Panc1 (cell line): ENCODE data around the gene NR2E1. TPM values are rescaled to one million over a fixed set of nuclear protein-coding genes. Genes with fewer than 3 reads are reported as not detected.

Source experiments
- ATAC-seq: fragments of 200-7000 bp; cut with Tn5 transposase; 2 replicates; pipeline ENCODE4 v1.9.1; 2020; ENCODE audit warnings: mild to moderate bottlenecking, moderate library complexity
- BruUV-seq: library from RNA; stranded (reverse); fragments of 400-500 nt; replicated peaks from 2 replicates; lab custom pipeline; 2021; lab: Mats Ljungman, UMichigan
- CTCF ChIA-PET: fragments of 300-600 bp; sonication (Branson Sonifier 250); formaldehyde crosslinking; loops from one replicate; lab custom pipeline; 2022; ENCODE audit warnings: antibody characterized with exemption; lab: Charles Lee
- POLR2A ChIA-PET: fragments of 300-600 bp; sonication (Branson Sonifier 250); formaldehyde crosslinking; loops from one replicate; lab custom pipeline; 2022; ENCODE audit warnings: antibody characterized with exemption; lab: Charles Lee
- DNase-seq: peaks from one replicate; pipeline ENCODE4 v3.0.0-alpha.2; 2010; ENCODE audit warnings: low read depth, low spot score
- H3K27ac ChIP-seq: 2 replicates; pipeline ENCODE4 v1.5.1; 2011; ENCODE audit warnings: mild to moderate bottlenecking, low read length, inconsistent platforms
- H3K27me3 ChIP-seq: fragments of 200-500 bp; sonication (Bioruptor generic); 2 replicates; pipeline ENCODE4 v1.6.0; 2014; ENCODE audit warnings: low read length, inconsistent platforms; ENCODE audit not compliant: control insufficient read depth, insufficient read depth
- H3K36me3 ChIP-seq: fragments of 200-500 bp; sonication (Bioruptor generic); 2 replicates; pipeline ENCODE4 v1.5.1; 2014; ENCODE audit warnings: inconsistent platforms, mild to moderate bottlenecking, low read length, moderate library complexity; ENCODE audit not compliant: control insufficient read depth, insufficient read depth
- H3K4me1 ChIP-seq: 2 replicates; pipeline ENCODE4 v1.5.1; 2011; ENCODE audit warnings: inconsistent platforms, mild to moderate bottlenecking, low read length, moderate library complexity; ENCODE audit not compliant: control insufficient read depth, insufficient read depth
- H3K4me3 ChIP-seq, 2 experiments: 2 replicates each; pipeline ENCODE4 v1.5.1; 2011 to 2012; ENCODE audit warnings: low read depth in 2 of 2, low read length in 2 of 2, mild to moderate bottlenecking in 2 of 2, inconsistent platforms in 1 of 2, moderate library complexity in 1 of 2
- H3K9me3 ChIP-seq: fragments of 200-500 bp; sonication (Bioruptor generic); 2 replicates; pipeline ENCODE4 v1.5.1; 2014; ENCODE audit warnings: low read depth, mild to moderate bottlenecking, inconsistent platforms, low read length, moderate library complexity; ENCODE audit not compliant: control insufficient read depth, insufficient read depth
- CTCF ChIP-seq: fragments of 450-650 bp; IDR thresholded peaks from 2 replicates; pipeline ENCODE4 v1.5.1; 2017; ENCODE audit warnings: mild to moderate bottlenecking
- POLR2AphosphoS5 ChIP-seq: IDR thresholded peaks from 2 replicates; pipeline ENCODE4 v1.6.1; 2012; ENCODE audit warnings: mild to moderate bottlenecking, low read depth, low read length, moderate library complexity
- REST ChIP-seq, 2 experiments: IDR thresholded peaks; 2 replicates each; pipeline ENCODE4 v1.6.1; 2011 to 2012; ENCODE audit warnings: low read depth in 2 of 2, control low read depth in 1 of 2, low read length in 1 of 2, mild to moderate bottlenecking in 1 of 2, moderate library complexity in 1 of 2; ENCODE audit not compliant: insufficient read depth in 1 of 2
- SIN3A ChIP-seq: IDR thresholded peaks from 2 replicates; pipeline ENCODE4 v1.6.1; 2012; ENCODE audit warnings: low read depth, mild to moderate bottlenecking, low read length, moderate library complexity, borderline replicate concordance; ENCODE audit not compliant: insufficient read depth
- TCF7L2 ChIP-seq: IDR thresholded peaks from 2 replicates; pipeline ENCODE4 v1.6.1; 2011; ENCODE audit warnings: mild to moderate bottlenecking, low read depth, low read length, inconsistent platforms
- in situ Hi-C: cut with HindIII; loops from 2 replicates; pipeline ENCODE4 v1.10.0; 2016; ENCODE audit warnings: low sequenced_read_pairs, low pct_unique_long_range_greater_than_20kb
- intact Hi-C: fragments of 100-400 bp; cut with micrococcal nuclease; formaldehyde crosslinking; loops from one replicate; pipeline ENCODE4 v1.10.0; 2022; ENCODE audit not compliant: unreplicated experiment
- total RNA-seq: library from RNA; stranded (reverse); gene quantifications from one replicate; pipeline ENCODE4 v1.2.1, GENCODE V29; 2021; ENCODE audit not compliant: unreplicated experiment

NR2E1 gene
- total RNA-seq, 1 experiment from 2014 or later, result 0.13 TPM

GRCh38 chr6:108222064-108222463 is 56.2 kb downstream of the NR2E1 start:
- ATAC-seq (no peak), DNase-seq (no peak)
- intact Hi-C loops, result no loop called here

GRCh38 chr6:108222504-108222903 is 56.7 kb downstream of the NR2E1 start:
- ATAC-seq (no peak), DNase-seq (no peak)
- intact Hi-C loops (no loop called here), in situ Hi-C loops (no loop called here)
- ChIA-PET CTCF (no interaction called here), POLR2A (no interaction called here)
- no peak overlapping the region for H3K4me3 ChIP-seq
- no peaks in the 10 kb centered on the region for H3K4me1 ChIP-seq
- no peak for TF ChIP-seq CTCF
- no peak for TF ChIP-seq REST (IDR thresholded peaks at IDR 0.05; ENCODE audit: insufficient read depth in 1 of 2, low read depth in 2 of 2, low read length in 1 of 2)
- no peak for TF ChIP-seq POLR2AphosphoS5
- no peak for TF ChIP-seq SIN3A
- TF ChIP-seq TCF7L2, result no peak
- H3K27ac ChIP-seq, result no peak overlapping the region
- no peaks in the 10 kb centered on the region for H3K9me3 ChIP-seq
- H3K36me3 ChIP-seq, result no peaks in the 10 kb centered on the region; the same call in none of the 2 replicates
- BruUV-seq, result no TSS peak
- no peaks in the 10 kb centered on the region for H3K27me3 ChIP-seq

More at GRCh38 chr6:108222064-108222463, 56.2 kb downstream of the NR2E1 start:
- H3K4me3 ChIP-seq, result no peak overlapping the region
- POLR2A ChIA-PET, result no interaction called here
- H3K27ac ChIP-seq, result no peak overlapping the region
- H3K9me3 ChIP-seq, result no peaks in the 10 kb centered on the region
- TSS peak; percentile 14 for BruUV-seq
- H3K36me3 ChIP-seq, result no peaks in the 10 kb centered on the region; the same call in none of the 2 replicates
- CTCF ChIA-PET, result interaction anchor here (1.5 kb wide), 1 partner anchor 270 kb away, joined by 5 read pairs; no protein-coding TSS in a partner anchor
- H3K27me3 ChIP-seq, result no peaks in the 10 kb centered on the region
- in situ Hi-C loops, result no loop called here
- no peak for TF ChIP-seq CTCF
- TF ChIP-seq REST (IDR thresholded peaks at IDR 0.05; ENCODE audit: insufficient read depth in 1 of 2, low read depth in 2 of 2, low read length in 1 of 2), result no peak
- no peak for TF ChIP-seq TCF7L2
- no peaks in the 10 kb centered on the region for H3K4me1 ChIP-seq
